ENCODE results near the gene SYNJ2.

The SYNJ2 gene

DNA sequence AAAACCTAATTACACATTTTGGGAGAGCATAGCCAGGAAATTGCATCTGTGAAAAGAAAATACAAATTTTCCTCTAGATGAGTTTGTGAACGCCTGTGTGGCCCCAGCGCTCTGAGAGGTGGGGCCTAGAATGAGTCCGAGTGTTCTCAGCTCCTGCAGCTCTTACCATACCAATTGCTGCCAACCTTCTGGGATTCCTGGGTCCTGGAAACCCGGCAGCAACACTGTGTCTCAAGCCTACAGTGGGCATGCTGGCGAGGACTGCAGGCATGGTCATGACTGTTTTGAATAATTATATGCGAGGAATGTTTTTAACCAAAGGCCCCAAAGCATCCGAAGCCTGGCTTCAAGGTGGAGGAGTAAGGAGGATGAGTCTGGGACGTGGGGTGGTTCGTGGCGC is 96.0 kb downstream of the SYNJ2 start:
- DNase-seq (ENCODE audit: low read depth in 2 of 2): no peak

DNA sequence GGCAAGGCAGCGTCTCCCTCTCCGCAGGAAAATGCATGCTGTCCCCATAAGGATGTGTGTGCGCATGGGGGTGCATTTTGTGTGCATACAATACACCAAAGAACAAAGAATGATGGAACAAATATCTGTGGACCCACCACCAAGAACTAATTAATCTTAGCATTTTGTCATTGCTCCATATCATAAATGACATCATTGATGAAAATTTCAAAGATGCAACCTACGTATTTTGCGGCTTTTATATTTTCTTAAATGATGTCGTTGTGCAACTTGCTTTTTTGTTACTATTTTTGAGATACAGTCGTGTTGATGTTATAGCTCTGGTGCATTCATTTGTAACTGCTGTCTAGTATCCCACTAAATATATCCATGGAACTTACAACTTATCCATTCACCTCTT is 96.7 kb downstream of the SYNJ2 start:
- DNase-seq (ENCODE audit: low read depth in 2 of 2): no peak

DNA sequence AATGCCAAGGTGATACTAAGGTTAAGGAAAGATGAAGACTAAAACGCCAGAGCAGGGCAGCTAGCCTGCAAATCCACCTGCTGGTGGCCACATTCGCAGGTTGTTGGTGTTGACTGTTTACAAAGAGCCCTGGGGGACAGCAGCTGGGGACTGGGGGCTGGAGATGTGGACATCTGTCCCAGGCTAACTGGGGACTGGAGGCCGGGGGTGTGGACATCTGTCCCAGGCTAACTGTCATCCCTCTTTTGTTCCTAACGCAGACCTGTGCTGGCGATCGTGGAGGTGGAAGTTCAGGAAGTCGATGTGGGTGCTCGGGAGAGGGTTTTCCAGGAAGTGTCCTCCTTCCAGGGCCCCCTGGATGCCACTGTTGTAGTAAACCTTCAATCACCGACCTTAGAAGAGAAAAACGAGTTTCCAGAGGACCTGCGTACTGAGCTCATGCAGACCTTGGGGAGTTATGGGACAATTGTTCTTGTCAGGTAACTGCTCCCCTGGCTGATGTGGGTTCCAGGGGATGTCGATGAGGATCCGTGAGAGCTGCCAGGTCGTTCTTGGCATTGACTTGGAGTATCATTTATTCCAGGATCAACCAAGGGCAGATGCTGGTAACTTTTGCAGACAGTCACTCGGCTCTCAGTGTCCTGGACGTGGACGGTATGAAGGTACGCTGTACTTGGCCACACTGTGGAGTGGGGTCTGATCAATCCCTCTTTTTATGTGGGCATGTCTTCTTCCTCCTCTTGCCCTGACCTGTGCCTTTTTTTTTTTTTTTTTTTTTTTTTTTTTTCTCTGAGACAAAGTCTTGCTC is 99.4 kb downstream of the SYNJ2 start:
- no peak for DNase-seq (ENCODE audit: low read depth in 2 of 2)

DNA sequence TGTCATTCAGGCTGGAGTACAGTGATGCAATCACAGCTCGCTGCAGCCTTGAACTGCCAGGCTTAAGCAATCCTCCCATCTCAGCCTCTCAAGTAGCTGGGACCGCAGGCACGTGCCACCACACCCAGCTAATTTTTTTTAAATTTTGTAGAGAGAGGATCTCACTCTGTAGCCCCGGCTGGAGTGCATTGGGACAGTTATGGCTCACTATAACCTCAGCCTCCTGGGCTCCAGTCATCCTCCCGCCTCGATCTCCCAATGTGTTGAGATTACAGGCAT is 99.9 kb downstream of the SYNJ2 start:
- DNase-seq (ENCODE audit: low read depth in 2 of 2): no peak

DNA sequence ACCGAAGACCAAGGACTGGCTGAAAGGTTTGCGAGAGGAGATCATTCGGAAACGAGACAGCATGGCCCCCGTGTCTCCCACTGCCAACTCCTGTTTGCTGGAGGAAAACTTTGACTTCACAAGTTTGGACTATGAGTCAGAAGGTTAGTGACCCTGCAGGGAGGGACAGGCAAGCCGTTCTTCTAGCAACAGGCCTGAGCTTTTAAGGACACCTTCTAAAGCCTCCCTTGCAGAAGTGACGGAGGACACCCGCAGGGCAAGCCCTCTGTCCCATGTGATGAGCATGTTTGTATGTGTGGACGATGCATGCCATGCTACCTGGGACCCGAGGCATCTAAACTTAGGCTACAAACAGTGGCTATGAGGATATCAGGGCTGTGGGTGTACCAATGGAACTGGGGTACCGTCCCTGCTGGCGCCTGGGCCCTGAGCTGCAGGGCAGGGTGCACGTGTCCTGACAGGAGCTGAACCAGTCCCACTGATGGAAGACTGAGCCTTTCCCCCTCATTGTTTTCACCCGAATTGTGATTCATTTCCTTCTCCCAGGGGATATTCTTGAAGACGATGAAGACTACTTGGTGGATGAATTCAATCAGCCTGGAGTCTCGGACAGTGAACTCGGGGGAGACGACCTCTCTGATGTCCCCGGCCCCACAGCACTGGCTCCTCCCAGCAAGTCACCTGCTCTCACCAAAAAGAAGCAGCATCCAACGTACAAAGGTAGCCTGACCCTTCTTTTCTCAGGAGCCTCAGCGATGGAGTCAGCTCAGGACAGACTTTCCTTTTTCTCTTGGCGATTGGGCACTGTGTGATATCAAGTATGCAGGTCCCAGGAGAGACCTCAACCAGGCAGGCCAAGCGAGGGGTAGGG is 102.0 kb downstream of the SYNJ2 start:
- DNase-seq (ENCODE audit: low read depth in 2 of 2): no peak

DNA sequence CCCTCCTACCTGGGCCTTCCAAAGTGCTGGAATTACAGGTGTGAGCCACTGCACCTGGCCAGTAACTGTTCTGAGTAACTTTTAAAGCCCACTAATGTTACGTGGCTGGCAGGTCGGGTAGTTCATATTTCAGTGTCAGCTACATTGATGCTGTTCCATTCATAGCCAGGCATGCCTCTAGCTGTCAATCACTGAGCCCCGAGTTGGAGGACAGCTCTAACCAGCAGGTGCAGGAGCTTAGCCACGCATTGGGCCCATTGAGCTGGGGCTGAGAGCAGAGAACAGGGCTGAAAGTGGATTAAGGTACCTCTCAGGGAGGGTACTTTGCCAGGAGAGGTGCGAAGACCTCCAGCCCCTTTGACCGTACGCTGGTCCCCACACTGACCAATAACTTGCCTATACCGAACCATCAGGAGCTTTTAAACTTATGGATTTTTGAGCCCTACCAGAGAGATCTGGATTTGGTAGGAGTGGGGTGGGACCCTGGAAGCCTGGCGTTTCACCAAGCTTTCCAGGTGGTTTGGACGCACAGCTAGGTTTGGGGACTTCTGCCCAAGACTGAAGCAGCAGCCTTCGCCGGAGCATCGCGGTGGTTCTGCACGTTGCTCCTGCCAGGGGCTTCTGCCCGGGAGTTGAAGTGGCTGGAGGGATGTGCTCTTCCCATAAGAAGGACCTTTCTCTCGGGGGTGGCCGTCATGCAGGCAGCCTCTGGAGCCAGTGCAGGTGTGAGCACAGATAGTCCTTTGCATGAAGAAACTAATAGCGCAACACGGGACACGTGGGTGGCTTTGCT is 103.8 kb downstream of the SYNJ2 start:
- no peak for DNase-seq (ENCODE audit: low read depth in 2 of 2)

DNA sequence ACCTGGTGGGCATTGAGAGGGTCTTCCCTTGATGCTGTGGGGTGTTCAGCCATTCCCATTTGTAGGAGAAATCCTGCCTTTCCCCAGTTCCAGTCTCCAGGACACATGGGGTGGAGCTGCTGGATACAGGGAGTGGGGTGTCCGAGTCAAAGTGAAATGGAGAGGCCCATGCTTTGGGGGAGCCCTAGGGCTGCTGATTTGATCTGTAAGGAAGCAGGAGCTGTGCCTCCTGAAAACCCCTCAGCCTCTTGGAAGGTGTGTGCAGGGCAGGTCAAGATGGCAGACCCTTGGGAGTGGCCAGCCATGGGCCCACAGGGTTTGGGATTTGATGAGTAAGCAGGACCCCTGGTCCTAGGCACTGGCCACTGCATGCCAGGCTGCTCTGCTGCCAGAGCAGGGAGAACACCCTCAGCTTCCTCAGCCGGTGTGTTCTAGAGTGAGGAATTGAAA is 104.4 kb downstream of the SYNJ2 start:
- no peak for DNase-seq (ENCODE audit: low read depth in 2 of 2)

DNA sequence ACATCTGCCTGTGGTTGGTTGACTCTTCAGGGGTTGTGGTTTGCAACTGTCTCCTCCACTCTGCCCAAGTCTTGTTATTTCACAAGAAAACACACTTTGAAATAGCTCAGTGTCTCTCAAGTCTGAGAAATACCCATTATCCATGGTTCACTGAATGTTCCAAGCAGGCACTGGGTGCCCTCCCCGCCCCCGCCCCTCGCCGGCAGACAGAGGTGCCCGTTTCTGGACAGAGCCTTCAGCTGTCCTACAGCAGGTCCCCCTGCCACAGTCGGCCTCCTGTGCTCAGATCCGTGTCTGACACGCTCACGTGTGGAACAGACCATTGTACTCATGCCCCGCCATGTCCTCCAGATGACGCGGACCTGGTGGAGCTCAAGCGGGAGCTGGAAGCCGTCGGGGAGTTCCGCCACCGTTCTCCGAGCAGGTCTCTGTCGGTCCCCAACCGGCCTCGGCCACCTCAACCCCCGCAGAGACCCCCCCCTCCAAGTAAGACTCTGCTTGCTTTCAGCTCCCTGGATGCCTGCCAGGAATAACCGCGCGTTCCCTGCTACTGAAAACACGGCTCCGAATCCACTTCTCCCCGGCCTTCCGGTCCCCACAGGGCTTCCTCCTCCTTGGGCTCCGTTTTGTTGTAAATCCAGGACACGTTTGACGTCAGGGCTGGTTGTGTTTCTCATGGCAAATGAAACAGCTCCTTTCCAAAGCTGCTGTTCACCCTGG is 105.0 kb downstream of the SYNJ2 start:
- no peak for DNase-seq (ENCODE audit: low read depth in 2 of 2)

DNA sequence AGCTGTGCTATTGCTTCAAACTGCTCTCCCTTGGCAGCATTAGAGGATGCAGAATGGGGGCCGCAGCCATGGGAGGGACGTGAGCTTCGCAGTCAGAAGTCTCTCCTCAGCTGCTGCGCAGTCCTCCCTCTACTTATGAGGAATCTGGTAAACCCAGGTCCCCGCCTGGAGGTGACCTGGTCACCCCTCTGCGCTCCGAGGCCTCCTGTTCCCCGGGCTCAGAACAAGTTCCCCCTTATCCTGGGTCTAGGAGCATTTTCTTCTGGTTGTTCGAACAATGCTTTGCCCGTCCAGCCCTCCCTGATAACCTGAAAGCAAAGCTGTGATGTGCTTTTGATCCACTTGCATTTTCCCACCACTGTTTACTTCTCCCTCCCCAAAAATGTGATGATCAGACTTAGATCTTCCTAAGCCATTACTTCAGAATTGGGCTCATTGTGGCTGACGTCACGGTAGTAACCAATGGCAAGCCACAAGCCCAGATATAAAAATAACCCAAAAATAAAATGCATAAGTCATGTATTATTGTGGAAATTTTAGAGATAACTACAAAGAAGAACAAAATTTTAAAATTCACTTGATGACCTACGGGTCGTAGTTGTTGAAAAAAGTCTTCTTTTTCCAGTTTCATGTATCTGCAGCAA is 105.7 kb downstream of the SYNJ2 start:
- no peak for DNase-seq (ENCODE audit: low read depth in 2 of 2)

DNA sequence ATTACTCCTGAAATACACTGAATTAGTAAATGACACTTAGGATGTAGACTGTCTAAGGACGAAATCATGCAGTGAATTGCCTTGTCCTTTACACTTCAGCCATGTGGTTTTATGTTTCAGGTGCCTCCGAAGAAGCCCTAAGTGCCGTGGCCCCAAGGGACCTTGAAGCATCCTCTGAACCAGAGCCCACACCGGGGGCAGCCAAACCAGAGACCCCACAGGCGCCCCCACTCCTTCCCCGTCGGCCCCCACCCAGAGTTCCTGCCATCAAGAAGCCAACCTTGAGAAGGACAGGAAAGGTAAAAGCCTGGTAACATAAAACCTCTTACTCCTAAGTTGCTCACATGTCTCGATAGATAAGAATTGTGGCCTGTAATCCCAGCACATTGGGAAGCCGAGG is 111.1 kb downstream of the SYNJ2 start:
- no peak for DNase-seq (ENCODE audit: low read depth in 2 of 2)

DNA sequence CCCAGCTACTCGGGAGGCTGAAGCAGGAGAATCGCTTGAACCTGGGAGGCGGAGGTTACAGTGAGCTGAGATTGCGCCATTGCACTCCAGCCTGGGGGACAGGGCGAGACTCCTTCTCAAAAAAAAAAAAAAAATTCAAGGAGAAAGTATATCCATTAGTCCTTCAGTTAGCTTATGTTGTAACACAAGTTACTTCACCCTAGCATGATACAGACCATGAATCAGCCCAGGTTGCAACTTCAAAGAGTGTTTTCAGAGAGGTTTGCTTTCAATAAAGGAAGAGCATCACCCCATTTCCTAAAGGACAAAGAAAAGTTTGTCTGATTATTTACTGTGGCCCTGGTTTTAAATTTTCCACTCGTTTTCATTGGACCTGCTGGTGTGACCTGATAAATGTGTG is 113.4 kb downstream of the SYNJ2 start:
- DNase-seq (ENCODE audit: low read depth in 2 of 2): no peak

DNA sequence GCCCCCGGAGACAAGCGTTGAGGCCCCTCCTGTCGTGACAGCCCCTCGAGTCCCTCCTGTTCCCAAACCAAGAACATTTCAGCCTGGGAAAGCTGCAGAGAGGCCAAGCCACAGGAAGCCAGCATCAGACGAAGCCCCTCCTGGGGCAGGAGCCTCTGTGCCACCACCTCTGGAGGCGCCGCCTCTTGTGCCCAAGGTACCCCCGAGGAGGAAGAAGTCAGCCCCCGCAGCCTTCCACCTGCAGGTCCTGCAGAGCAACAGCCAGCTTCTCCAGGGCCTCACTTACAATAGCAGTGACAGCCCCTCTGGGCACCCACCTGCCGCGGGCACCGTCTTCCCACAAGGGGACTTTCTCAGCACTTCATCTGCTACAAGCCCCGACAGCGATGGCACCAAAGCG is 114.0 kb downstream of the SYNJ2 start:
- no peak for DNase-seq (ENCODE audit: low read depth in 2 of 2)

DNA sequence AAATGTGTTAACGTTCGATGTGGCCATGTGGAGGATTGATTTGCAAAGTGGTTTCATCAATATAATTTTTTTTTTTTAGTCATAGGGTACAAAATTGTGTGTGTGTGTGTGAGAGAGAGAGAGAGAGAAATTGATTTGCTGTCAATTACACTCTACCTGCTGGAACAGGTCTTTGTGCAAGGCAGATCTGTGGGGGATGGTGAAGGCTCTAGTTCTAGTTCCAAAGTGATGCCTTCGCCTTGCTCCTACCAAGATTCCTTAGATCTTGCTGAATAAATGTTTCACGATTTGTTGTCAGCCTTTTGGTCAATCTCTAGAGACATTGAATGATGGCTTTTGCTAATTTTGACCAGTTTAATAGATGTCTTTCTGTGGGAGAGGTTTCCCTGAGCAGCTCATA is 121.6 kb downstream of the SYNJ2 start:
- DNase-seq (ENCODE audit: low read depth in 2 of 2): no peak

DNA sequence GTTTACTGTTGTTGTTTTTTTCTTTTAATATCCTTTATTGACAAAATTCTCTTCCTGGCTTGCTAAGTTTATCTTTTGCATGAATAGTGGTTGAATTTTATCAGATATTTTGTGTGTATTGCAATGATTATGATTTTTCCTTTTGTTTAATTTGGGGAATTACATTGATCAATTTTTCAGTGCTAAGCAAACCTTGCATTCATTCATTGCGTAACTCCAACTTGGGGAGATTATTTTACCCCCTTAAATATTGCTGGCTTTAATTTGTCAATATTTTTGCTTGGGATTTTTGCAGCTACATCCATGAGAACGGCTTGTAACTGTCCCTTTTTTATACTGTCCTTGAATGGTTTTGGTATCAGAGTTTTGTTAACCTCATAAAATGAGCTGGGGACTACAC is 123.0 kb downstream of the SYNJ2 start:
- no peak for DNase-seq (ENCODE audit: low read depth in 2 of 2)

DNA sequence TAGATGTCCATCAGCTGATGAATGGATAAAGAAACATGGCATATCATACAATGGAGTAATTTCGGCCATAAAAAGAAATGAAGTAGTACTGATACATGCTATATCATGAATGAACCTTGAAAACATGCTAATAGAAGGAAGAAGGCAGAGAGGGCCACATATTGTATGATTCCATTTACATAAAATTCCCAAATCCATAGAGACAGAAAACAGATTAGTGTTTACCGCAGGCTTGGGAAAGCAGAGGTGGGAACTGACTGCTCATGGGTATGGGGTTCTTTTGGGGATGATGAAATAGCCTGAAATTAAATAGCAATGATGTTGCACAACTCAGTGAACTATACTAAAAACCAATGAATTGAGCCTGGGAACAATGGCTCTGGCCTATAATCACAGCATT is 128.1 kb downstream of the SYNJ2 start:
- DNase-seq (ENCODE audit: low read depth in 2 of 2): no peak

DNA sequence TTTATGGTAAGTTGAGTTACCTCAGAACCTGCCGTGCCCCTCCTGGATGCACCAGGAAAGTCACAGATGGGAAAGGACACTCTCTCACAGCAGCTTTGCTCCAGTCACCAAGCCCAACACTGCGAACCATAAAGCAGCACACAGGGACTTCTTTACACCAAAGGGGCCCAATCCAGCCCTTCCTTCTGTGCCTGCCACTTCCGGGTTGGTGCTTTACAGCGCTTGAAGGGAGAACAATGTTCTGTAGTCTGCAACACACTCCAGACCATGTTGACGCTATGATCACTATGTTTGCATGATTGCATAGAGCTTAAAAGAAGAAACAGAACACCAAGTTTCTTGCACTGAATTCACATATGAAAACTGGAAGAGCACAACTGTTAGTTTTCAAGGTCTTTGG is 129.3 kb downstream of the SYNJ2 start:
- DNase-seq (ENCODE audit: low read depth in 2 of 2): no peak

DNA sequence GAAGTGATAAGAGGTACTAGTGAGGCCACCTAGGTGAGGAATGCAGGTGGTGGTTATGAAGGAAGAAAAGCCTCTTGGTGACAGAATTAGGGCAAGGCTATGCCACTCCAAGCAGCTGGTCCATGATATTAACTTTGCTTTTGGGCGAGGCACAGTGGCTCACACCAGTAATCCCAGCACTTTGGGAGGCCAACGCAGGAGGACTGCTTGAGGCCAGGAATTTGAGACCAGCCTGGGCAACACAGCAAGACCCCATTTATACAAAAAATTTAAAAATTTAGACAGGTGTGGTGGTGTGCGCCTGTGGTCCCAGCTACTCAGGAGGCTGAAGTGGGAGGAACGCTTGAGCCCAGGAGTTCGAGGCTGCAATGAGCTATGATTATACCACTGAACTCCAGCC is 130.3 kb downstream of the SYNJ2 start:
- no peak for DNase-seq (ENCODE audit: low read depth in 2 of 2)

DNA sequence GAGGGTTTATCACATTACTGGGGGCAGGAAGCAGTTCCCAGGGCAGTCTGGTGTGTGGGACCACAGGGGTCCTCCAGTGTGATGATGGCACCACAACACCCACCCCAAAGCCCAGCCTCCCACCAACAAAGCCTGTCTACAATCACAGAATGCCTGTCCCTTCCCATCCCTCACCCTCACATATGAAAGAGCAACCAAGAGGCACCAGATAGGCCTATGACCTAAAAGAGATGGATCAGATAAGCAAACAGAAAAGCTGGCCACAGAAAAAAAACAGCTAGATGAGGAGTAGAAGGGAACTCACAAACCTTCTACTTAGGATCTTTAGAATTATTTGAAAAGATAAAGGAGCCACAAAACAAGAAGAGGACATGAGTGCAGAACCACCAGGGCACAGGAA is 132.1 kb downstream of the SYNJ2 start:
- no peak for DNase-seq (ENCODE audit: low read depth in 2 of 2)

DNA sequence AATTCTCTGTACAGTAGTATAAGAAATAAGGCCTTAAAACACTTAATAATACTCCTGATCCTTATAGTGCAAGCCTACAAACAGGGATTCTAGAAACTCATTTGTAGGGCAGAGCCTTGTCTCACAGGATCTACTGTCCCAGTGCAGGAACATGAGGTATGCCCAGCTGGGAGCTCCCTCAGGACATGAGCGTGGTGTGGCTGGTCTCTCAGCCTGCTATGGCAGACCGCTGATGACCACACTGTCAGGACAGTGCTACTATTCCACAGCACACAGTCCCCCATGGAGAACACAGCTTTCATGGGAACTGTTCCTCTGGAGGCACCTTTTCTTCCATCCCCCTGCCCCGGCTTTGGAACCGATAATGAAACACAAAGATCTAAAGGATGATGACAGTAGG is 133.4 kb downstream of the SYNJ2 start:
- DNase-seq (ENCODE audit: low read depth in 2 of 2): no peak

DNA sequence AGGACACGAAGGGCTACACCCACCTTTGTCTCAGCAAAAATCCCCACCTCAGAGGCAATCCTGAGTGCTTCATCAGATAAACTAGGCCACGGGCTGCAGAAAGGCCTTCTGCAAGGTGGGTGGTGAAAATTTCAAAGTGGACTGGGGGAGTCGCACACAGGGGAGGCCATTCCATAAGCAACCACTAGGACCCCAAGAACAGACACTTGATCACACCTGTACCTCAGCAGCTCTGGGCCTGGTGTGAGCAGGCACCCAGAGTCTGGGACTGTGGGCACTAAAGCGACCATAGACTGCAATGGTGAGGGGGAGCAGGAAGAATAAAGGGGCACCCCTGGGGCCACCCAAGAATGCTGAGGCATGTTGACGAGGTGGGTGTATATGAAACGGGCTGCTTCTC is 133.8 kb downstream of the SYNJ2 start:
- DNase-seq (ENCODE audit: low read depth in 2 of 2): no peak

DNA sequence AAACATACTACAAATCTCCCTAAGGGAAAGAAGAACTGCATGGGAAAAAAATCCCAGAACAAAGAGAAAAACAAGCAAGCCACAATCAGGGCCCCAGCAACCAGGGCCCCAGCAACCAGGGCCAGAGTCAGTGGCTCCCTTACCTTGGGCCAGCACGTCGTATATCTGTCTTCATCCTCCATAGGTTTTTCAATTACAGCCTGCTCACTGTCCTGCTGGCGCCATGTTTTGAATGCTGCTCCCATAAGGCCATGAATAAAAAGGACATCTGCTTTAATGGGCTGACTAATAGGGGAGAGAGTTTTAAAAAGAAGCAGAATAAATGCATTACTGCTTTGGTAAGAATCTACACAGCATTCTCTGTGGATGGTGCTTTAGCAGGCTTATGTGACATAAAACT is 137.2 kb downstream of the SYNJ2 start:
- no peak for DNase-seq (ENCODE audit: low read depth in 2 of 2)

Data from stimulated activated CD8-positive, alpha-beta memory T cell treated with anti-CD3 and anti-CD28 coated beads, Interleukin-7, amount 100 ng/mL, for 1 hour (primary cell).